HEK293 (cell line): Measurements from ENCODE around the gene SH2D1B.

Experiments
- CTCF ChIA-PET: fragments of 350-600 bp; formaldehyde crosslinking; extraction: SDS; loops from one replicate; lab custom pipeline; 2021; ENCODE audit warnings: antibody characterized with exemption; lab: Yijun Ruan, JAX
- POLR2A ChIA-PET: fragments of 300-600 bp; formaldehyde crosslinking; extraction: SDS; loops from one replicate; lab custom pipeline; 2020; ENCODE audit warnings: antibody characterized with exemption, inconsistent platforms; lab: Yijun Ruan, JAX
- H3K27ac ChIP-seq: fragments of 200-500 bp; sonication (Bioruptor generic); 2 replicates; pipeline ENCODE4 v1.5.1; 2014; ENCODE audit warnings: low read depth, low read length, control low read depth, inconsistent platforms; ENCODE audit errors: extremely low read depth
- H3K36me3 ChIP-seq, 2 experiments: fragments of 200-500 bp in 1 of 2; sonication (Bioruptor generic) in 1 of 2; 1 replicate in 1 of 2; 2 replicates in 1 of 2; pipeline ENCODE4 v1.5.1; 2014 to 2017; ENCODE audit warnings: inconsistent platforms in 2 of 2, low read length in 2 of 2; ENCODE audit not compliant: control insufficient read depth in 2 of 2, insufficient read depth in 1 of 2
- H3K4me1 ChIP-seq: fragments of 200-500 bp; sonication (Bioruptor generic); 2 replicates; pipeline ENCODE4 v1.5.1; 2014; ENCODE audit warnings: mild to moderate bottlenecking, low read length, inconsistent platforms; ENCODE audit not compliant: control insufficient read depth, insufficient read depth
- H3K4me3 ChIP-seq: 2 replicates; pipeline ENCODE4 v1.5.1; 2011; ENCODE audit warnings: low read depth, mild to moderate bottlenecking, control low read depth, low read length, moderate library complexity
- H3K9me3 ChIP-seq: fragments of 200-500 bp; sonication (Bioruptor generic); 2 replicates; pipeline ENCODE4 v1.5.1; 2014; ENCODE audit warnings: low read depth, low read length, inconsistent platforms; ENCODE audit not compliant: control insufficient read depth, insufficient read depth
- KLF1 ChIP-seq: fragments of 450-650 bp; formaldehyde crosslinking; IDR thresholded peaks from 2 replicates; pipeline ENCODE4 v1.5.1; 2016; ENCODE audit warnings: missing biosample characterization, missing genetic modification characterization
- KLF8 ChIP-seq: fragments of 450-650 bp; formaldehyde crosslinking; IDR thresholded peaks from 2 replicates; pipeline ENCODE4 v1.5.1; 2016; ENCODE audit warnings: missing biosample characterization, missing genetic modification characterization
- ZBTB1 ChIP-seq: fragments of 450-650 bp; formaldehyde crosslinking; IDR thresholded peaks from 2 replicates; pipeline ENCODE4 v1.5.1; 2016; ENCODE audit warnings: missing biosample characterization, missing genetic modification characterization
- ZNF132 ChIP-seq: fragments of 450-650 bp; formaldehyde crosslinking; IDR thresholded peaks from 2 replicates; pipeline ENCODE4 v1.5.1; 2017; ENCODE audit warnings: missing biosample characterization, missing genetic modification characterization, borderline replicate concordance
- ZNF146 ChIP-seq: fragments of 450-650 bp; formaldehyde crosslinking; IDR thresholded peaks from 2 replicates; pipeline ENCODE4 v1.5.1; 2016; ENCODE audit warnings: missing biosample characterization, missing genetic modification characterization
- ZNF19 ChIP-seq: fragments of 450-650 bp; formaldehyde crosslinking; IDR thresholded peaks from 2 replicates; pipeline ENCODE4; 2016; ENCODE audit warnings: missing biosample characterization, missing genetic modification characterization, low read depth
- ZNF221 ChIP-seq: fragments of 450-650 bp; formaldehyde crosslinking; IDR thresholded peaks from 2 replicates; pipeline ENCODE4 v1.5.1; 2017; ENCODE audit warnings: missing biosample characterization, missing genetic modification characterization, borderline replicate concordance
- ZNF23 ChIP-seq: fragments of 450-650 bp; formaldehyde crosslinking; IDR thresholded peaks from 2 replicates; pipeline ENCODE4 v1.5.1; 2016; ENCODE audit warnings: missing biosample characterization, missing genetic modification characterization, borderline replicate concordance
- ZNF48 ChIP-seq: fragments of 450-650 bp; formaldehyde crosslinking; IDR thresholded peaks from 2 replicates; pipeline ENCODE4 v1.5.1; 2016; ENCODE audit warnings: missing biosample characterization, missing genetic modification characterization
- ZNF514 ChIP-seq: fragments of 450-650 bp; formaldehyde crosslinking; IDR thresholded peaks from 2 replicates; pipeline ENCODE4 v1.5.1; 2016; ENCODE audit warnings: missing biosample characterization, missing genetic modification characterization
- ZNF561 ChIP-seq: fragments of 450-650 bp; IDR thresholded peaks from 2 replicates; pipeline ENCODE4 v1.5.1; 2018; ENCODE audit warnings: missing biosample characterization, missing genetic modification characterization, borderline replicate concordance
- ZNF626 ChIP-seq: fragments of 450-650 bp; sonication (Bioruptor Pico); formaldehyde crosslinking; IDR thresholded peaks from 2 replicates; pipeline ENCODE4 v1.5.1; 2018; ENCODE audit warnings: missing biosample characterization, missing genetic modification characterization, inconsistent platforms
- ZNF660 ChIP-seq: fragments of 450-650 bp; IDR thresholded peaks from 2 replicates; pipeline ENCODE4 v1.5.1; 2018; ENCODE audit warnings: missing biosample characterization, mild to moderate bottlenecking, missing genetic modification characterization
- TF ChIP-seq, protein P1 (sequence below): fragments of 450-650 bp; formaldehyde crosslinking; IDR thresholded peaks from 2 replicates; pipeline ENCODE4 v1.5.1; 2016; ENCODE audit warnings: missing biosample characterization, missing genetic modification characterization, low read depth
- TF ChIP-seq, protein P2 (sequence below): fragments of 450-650 bp; formaldehyde crosslinking; IDR thresholded peaks from 2 replicates; pipeline ENCODE4 v1.5.1; 2016; ENCODE audit warnings: missing biosample characterization, missing genetic modification characterization, borderline replicate concordance
- TF ChIP-seq, protein P3 (sequence below): fragments of 450-650 bp; formaldehyde crosslinking; IDR thresholded peaks from 2 replicates; pipeline ENCODE4 v1.5.1; 2016; ENCODE audit warnings: missing biosample characterization, missing genetic modification characterization
- TF ChIP-seq, protein P4 (sequence below): fragments of 450-650 bp; formaldehyde crosslinking; IDR thresholded peaks from 2 replicates; pipeline ENCODE4 v1.5.1; 2017; ENCODE audit warnings: missing biosample characterization, missing genetic modification characterization
- TF ChIP-seq, protein P5 (sequence below): fragments of 450-650 bp; formaldehyde crosslinking; conservative IDR thresholded peaks from 2 replicates; pipeline ENCODE4 v1.5.1; 2016; ENCODE audit warnings: low read depth, missing biosample characterization, missing genetic modification characterization
- TF ChIP-seq, protein P6 (sequence below): fragments of 450-650 bp; formaldehyde crosslinking; IDR thresholded peaks from 2 replicates; pipeline ENCODE4 v1.5.1; 2016; ENCODE audit warnings: missing biosample characterization, missing genetic modification characterization

SH2D1B gene

DNA sequence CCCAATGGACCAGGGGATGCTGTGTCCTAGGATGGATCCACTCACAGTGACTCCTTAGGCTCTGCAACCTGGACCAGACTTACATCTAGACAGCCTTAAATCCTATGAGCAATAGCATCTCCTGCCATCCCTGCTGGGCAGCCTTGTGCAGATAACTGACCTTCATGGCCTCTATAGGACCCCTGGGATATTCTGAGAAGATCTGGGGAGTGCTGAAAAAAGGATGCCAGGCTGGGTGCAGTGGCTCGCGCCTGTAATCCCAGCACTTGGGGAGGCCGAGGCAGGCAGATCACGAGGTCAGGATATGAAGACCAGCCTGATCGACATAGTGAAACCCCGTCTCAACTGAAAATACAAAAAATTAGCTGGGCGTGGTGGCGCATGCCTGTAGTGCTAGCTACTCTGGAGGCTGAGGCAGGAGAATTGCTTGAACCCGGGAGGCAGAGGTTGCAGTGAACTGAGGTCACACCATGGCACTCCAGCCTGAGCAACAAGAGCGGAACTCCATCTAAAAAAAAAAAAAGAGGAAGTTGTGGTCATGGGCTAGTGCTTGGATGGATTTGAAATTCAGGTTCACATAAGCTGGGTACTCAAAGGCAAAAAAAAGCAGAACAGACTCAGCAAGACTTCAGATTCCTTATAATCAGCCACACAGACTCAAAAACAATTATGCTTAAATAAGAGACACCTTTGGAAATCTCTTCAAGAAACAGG lies 10.9 kb upstream of the SH2D1B start (continued):
- TF ChIP-seq, protein P1, sequence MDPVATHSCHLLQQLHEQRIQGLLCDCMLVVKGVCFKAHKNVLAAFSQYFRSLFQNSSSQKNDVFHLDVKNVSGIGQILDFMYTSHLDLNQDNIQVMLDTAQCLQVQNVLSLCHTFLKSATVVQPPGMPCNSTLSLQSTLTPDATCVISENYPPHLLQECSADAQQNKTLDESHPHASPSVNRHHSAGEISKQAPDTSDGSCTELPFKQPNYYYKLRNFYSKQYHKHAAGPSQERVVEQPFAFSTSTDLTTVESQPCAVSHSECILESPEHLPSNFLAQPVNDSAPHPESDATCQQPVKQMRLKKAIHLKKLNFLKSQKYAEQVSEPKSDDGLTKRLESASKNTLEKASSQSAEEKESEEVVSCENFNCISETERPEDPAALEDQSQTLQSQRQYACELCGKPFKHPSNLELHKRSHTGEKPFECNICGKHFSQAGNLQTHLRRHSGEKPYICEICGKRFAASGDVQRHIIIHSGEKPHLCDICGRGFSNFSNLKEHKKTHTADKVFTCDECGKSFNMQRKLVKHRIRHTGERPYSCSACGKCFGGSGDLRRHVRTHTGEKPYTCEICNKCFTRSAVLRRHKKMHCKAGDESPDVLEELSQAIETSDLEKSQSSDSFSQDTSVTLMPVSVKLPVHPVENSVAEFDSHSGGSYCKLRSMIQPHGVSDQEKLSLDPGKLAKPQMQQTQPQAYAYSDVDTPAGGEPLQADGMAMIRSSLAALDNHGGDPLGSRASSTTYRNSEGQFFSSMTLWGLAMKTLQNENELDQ (tag by site-specific recombination): no peak
- TF ChIP-seq ZNF561 (no peak), KLF8 (tag by site-specific recombination) (no peak), ZNF660 (tag by site-specific recombination) (no peak), ZNF132 (no peak)

DNA sequence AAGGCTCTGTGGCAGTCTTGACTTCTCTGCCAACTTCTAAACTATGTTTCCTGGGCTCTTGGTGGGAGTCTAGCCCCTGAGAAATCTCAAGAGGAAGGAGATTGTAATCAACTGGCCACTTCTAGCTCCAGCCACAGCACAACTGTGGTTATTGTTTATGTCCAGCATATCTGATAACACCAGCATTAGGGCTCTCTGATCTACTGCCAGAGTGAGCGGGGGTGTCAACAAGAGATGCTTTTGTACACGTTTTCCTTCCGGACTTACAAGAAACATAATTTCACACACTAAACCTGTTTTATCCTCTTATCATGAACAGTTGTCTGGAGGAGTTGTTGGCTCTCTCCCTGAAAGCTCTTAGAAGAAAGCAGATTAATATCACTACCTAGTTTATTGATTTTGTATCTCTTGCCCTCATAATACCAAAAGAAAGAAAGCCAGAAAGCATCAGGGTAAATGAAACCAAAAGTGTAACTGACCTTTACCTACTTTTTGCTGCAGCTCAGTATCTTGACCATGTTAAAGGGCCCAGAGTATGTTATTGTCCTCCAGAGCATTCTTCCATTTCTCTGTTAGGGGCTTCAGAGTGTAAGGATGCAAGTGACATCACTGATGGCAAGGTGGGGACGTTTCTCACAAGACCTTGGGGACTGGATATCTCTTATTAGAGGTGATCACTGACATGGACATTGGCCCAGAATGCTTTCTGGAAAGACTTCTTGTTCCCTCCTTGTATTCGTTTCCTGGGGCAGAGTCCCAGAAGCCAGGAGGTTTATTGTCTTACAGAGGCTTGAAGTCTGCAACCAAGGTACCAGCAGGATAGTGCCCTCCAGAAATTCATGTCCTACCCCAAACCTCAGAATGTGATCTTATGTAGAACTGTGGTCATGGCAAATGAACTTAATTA lies 9.6 kb upstream of the SH2D1B start:
- H3K4me1 ChIP-seq: no peaks in the 10 kb centered on the region
- no peak overlapping the region for H3K4me3 ChIP-seq
- H3K36me3 ChIP-seq: no peaks in the 10 kb centered on the region
- no peak for TF ChIP-seq ZBTB1
- TF ChIP-seq ZNF48 (tag by site-specific recombination): no peak
- TF ChIP-seq, protein P2, sequence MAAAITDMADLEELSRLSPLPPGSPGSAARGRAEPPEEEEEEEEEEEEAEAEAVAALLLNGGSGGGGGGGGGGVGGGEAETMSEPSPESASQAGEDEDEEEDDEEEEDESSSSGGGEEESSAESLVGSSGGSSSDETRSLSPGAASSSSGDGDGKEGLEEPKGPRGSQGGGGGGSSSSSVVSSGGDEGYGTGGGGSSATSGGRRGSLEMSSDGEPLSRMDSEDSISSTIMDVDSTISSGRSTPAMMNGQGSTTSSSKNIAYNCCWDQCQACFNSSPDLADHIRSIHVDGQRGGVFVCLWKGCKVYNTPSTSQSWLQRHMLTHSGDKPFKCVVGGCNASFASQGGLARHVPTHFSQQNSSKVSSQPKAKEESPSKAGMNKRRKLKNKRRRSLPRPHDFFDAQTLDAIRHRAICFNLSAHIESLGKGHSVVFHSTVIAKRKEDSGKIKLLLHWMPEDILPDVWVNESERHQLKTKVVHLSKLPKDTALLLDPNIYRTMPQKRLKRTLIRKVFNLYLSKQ: no peak
- no peak for TF ChIP-seq ZNF146 (tag by site-specific recombination)
- no peak for TF ChIP-seq ZNF626 (tag by site-specific recombination)
- TF ChIP-seq KLF1 (tag by site-specific recombination): no peak
- TF ChIP-seq, protein P3, sequence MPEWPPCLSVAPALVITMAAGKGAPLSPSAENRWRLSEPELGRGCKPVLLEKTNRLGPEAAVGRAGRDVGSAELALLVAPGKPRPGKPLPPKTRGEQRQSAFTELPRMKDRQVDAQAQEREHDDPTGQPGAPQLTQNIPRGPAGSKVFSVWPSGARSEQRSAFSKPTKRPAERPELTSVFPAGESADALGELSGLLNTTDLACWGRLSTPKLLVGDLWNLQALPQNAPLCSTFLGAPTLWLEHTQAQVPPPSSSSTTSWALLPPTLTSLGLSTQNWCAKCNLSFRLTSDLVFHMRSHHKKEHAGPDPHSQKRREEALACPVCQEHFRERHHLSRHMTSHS (tag by site-specific recombination): no peak
- TF ChIP-seq, protein P4, sequence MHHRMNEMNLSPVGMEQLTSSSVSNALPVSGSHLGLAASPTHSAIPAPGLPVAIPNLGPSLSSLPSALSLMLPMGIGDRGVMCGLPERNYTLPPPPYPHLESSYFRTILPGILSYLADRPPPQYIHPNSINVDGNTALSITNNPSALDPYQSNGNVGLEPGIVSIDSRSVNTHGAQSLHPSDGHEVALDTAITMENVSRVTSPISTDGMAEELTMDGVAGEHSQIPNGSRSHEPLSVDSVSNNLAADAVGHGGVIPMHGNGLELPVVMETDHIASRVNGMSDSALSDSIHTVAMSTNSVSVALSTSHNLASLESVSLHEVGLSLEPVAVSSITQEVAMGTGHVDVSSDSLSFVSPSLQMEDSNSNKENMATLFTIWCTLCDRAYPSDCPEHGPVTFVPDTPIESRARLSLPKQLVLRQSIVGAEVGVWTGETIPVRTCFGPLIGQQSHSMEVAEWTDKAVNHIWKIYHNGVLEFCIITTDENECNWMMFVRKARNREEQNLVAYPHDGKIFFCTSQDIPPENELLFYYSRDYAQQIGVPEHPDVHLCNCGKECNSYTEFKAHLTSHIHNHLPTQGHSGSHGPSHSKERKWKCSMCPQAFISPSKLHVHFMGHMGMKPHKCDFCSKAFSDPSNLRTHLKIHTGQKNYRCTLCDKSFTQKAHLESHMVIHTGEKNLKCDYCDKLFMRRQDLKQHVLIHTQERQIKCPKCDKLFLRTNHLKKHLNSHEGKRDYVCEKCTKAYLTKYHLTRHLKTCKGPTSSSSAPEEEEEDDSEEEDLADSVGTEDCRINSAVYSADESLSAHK (tag by site-specific recombination): no peak
- TF ChIP-seq ZNF23: no peak
- no peak for TF ChIP-seq ZNF221 (tag by site-specific recombination)
- TF ChIP-seq ZNF19: no peak
- TF ChIP-seq ZNF514: no peak
- no peak for TF ChIP-seq ZNF132
- TF ChIP-seq, protein P5, sequence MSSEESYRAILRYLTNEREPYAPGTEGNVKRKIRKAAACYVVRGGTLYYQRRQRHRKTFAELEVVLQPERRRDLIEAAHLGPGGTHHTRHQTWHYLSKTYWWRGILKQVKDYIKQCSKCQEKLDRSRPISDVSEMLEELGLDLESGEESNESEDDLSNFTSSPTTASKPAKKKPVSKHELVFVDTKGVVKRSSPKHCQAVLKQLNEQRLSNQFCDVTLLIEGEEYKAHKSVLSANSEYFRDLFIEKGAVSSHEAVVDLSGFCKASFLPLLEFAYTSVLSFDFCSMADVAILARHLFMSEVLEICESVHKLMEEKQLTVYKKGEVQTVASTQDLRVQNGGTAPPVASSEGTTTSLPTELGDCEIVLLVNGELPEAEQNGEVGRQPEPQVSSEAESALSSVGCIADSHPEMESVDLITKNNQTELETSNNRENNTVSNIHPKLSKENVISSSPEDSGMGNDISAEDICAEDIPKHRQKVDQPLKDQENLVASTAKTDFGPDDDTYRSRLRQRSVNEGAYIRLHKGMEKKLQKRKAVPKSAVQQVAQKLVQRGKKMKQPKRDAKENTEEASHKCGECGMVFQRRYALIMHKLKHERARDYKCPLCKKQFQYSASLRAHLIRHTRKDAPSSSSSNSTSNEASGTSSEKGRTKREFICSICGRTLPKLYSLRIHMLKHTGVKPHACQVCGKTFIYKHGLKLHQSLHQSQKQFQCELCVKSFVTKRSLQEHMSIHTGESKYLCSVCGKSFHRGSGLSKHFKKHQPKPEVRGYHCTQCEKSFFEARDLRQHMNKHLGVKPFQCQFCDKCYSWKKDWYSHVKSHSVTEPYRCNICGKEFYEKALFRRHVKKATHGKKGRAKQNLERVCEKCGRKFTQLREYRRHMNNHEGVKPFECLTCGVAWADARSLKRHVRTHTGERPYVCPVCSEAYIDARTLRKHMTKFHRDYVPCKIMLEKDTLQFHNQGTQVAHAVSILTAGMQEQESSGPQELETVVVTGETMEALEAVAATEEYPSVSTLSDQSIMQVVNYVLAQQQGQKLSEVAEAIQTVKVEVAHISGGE (tag by site-specific recombination): no peak
- TF ChIP-seq, protein P6, sequence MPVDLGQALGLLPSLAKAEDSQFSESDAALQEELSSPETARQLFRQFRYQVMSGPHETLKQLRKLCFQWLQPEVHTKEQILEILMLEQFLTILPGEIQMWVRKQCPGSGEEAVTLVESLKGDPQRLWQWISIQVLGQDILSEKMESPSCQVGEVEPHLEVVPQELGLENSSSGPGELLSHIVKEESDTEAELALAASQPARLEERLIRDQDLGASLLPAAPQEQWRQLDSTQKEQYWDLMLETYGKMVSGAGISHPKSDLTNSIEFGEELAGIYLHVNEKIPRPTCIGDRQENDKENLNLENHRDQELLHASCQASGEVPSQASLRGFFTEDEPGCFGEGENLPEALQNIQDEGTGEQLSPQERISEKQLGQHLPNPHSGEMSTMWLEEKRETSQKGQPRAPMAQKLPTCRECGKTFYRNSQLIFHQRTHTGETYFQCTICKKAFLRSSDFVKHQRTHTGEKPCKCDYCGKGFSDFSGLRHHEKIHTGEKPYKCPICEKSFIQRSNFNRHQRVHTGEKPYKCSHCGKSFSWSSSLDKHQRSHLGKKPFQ: no peak
- POLR2A ChIA-PET: no interaction called here
- no peak overlapping the region for H3K27ac ChIP-seq
- CTCF ChIA-PET: interaction anchor here (0.5 to 0.6 kb wide), 3 partner anchors 30 to 278 kb away, joined by 3 to 4 read pairs (median 3); no protein-coding TSS in a partner anchor
- no peaks in the 10 kb centered on the region for H3K9me3 ChIP-seq
